Measurements from ENCODE around the gene ACYP2.

Gene ACYP2

GRCh38 chr2:54267577-54267976, 152.2 kb downstream of the ACYP2 start:
- Histone ChIP-seq H3K4me3 (no peak overlapping the region), H3K36me3 (ENCODE audit: insufficient read depth, low read length) (no peaks in the 10 kb centered on the region), H3K9me3 (ENCODE audit: low read depth, low read length) (no peaks in the 10 kb centered on the region), H3K27ac (no peak overlapping the region), H3K9ac (ENCODE audit: insufficient read length) (no peak overlapping the region)
- TF ChIP-seq EZH2 (IDR thresholded peaks at IDR 0.05): no peak
- TF ChIP-seq FOXP2 (optimal IDR thresholded peaks at IDR 0.05; ENCODE audit: control extremely low read depth, extremely low read length, insufficient read depth): no peak
- no peak for TF ChIP-seq POLR2AphosphoS5 (IDR thresholded peaks at IDR 0.05; ENCODE audit: borderline replicate concordance, low read depth, low read length)
- DNase-seq (ENCODE audit: low read depth, low spot score): no peak

- no peaks in the 10 kb centered on the region for H3K36me3 ChIP-seq (ENCODE audit: insufficient read depth, low read length)
- no peak for DNase-seq (ENCODE audit: low read depth, low spot score)
- no peak for TF ChIP-seq POLR2AphosphoS5 (IDR thresholded peaks at IDR 0.05; ENCODE audit: borderline replicate concordance, low read depth, low read length)
- no peak for TF ChIP-seq FOXP2 (optimal IDR thresholded peaks at IDR 0.05; ENCODE audit: control extremely low read depth, extremely low read length, insufficient read depth)
- no peak for TF ChIP-seq EZH2 (IDR thresholded peaks at IDR 0.05)
Measured at GRCh38 chr2:54271189-54271588, 155.8 kb downstream of the ACYP2 start.

GRCh38 chr2:54271843-54272627, 156.6 kb downstream of the ACYP2 start:
- no peak overlapping the region for H3K9ac ChIP-seq (ENCODE audit: insufficient read length)

More at GRCh38 chr2:54271189-54271588, 155.8 kb downstream of the ACYP2 start:
- no peaks in the 10 kb centered on the region for H3K9me3 ChIP-seq (ENCODE audit: low read depth, low read length)
- H3K27ac ChIP-seq: no peak overlapping the region
- H3K9ac ChIP-seq (ENCODE audit: insufficient read length): no peak overlapping the region
- H3K4me3 ChIP-seq: no peak overlapping the region

GRCh38 chr2:54274781-54275242, 159.4 kb downstream of the ACYP2 start:
- Histone ChIP-seq H3K4me3 (peak overlapping the region; percentile 24; the same call in 1 of the 2 replicates), H3K9ac (ENCODE audit: insufficient read length) (peak overlapping the region; percentile 82)

More at GRCh38 chr2:54271843-54272627, 156.6 kb downstream of the ACYP2 start:
- H3K4me3 ChIP-seq: no peak overlapping the region
- H3K9me3 ChIP-seq (ENCODE audit: low read depth, low read length): no peaks in the 10 kb centered on the region
- DNase-seq (ENCODE audit: low read depth, low spot score): no peak
- no peaks in the 10 kb centered on the region for H3K36me3 ChIP-seq (ENCODE audit: insufficient read depth, low read length)
- H3K27ac ChIP-seq: no peak overlapping the region
- TF ChIP-seq POLR2AphosphoS5 (IDR thresholded peaks at IDR 0.05; ENCODE audit: borderline replicate concordance, low read depth, low read length) (no peak), EZH2 (IDR thresholded peaks at IDR 0.05) (no peak), FOXP2 (optimal IDR thresholded peaks at IDR 0.05; ENCODE audit: control extremely low read depth, extremely low read length, insufficient read depth) (no peak)

GRCh38 chr2:54275541-54275940, 160.1 kb downstream of the ACYP2 start:
- Histone ChIP-seq H3K9me3 (ENCODE audit: low read depth, low read length) (no peaks in the 10 kb centered on the region), H3K9ac (ENCODE audit: insufficient read length) (peak overlapping the region; percentile 82), H3K27ac (peak overlapping the region; percentile 93), H3K36me3 (ENCODE audit: insufficient read depth, low read length) (no peaks in the 10 kb centered on the region), H3K4me3 (no peak overlapping the region)
- no peak for DNase-seq (ENCODE audit: low read depth, low spot score)
- TF ChIP-seq EZH2 (IDR thresholded peaks at IDR 0.05): no peak
- no peak for TF ChIP-seq POLR2AphosphoS5 (IDR thresholded peaks at IDR 0.05; ENCODE audit: borderline replicate concordance, low read depth, low read length)
- no peak for TF ChIP-seq FOXP2 (optimal IDR thresholded peaks at IDR 0.05; ENCODE audit: control extremely low read depth, extremely low read length, insufficient read depth)

More at GRCh38 chr2:54274781-54275242, 159.4 kb downstream of the ACYP2 start:
- no peaks in the 10 kb centered on the region for H3K36me3 ChIP-seq (ENCODE audit: insufficient read depth, low read length)
- no peak for TF ChIP-seq EZH2 (IDR thresholded peaks at IDR 0.05)
- TF ChIP-seq POLR2AphosphoS5 (IDR thresholded peaks at IDR 0.05; ENCODE audit: borderline replicate concordance, low read depth, low read length): no peak
- TF ChIP-seq FOXP2 (optimal IDR thresholded peaks at IDR 0.05; ENCODE audit: control extremely low read depth, extremely low read length, insufficient read depth): no peak
- H3K27ac ChIP-seq: peak overlapping the region; percentile 93
- no peaks in the 10 kb centered on the region for H3K9me3 ChIP-seq (ENCODE audit: low read depth, low read length)
- DNase-seq (ENCODE audit: low read depth, low spot score): peak; percentile 79

GRCh38 chr2:54279385-54279784, 164.0 kb downstream of the ACYP2 start:
- H3K9me3 ChIP-seq (ENCODE audit: low read depth, low read length): no peaks in the 10 kb centered on the region
- TF ChIP-seq EZH2 (IDR thresholded peaks at IDR 0.05) (no peak), FOXP2 (optimal IDR thresholded peaks at IDR 0.05; ENCODE audit: control extremely low read depth, extremely low read length, insufficient read depth) (no peak), POLR2AphosphoS5 (IDR thresholded peaks at IDR 0.05; ENCODE audit: borderline replicate concordance, low read depth, low read length) (no peak)
- H3K4me3 ChIP-seq: no peak overlapping the region
- H3K27ac ChIP-seq: no peak overlapping the region
- no peaks in the 10 kb centered on the region for H3K36me3 ChIP-seq (ENCODE audit: insufficient read depth, low read length)
- DNase-seq (ENCODE audit: low read depth, low spot score): no peak
- no peak overlapping the region for H3K9ac ChIP-seq (ENCODE audit: insufficient read length)

- no peak overlapping the region for H3K9ac ChIP-seq (ENCODE audit: insufficient read length)
- DNase-seq (ENCODE audit: low read depth, low spot score): no peak
- H3K27ac ChIP-seq: no peak overlapping the region
- H3K9me3 ChIP-seq (ENCODE audit: low read depth, low read length): no peaks in the 10 kb centered on the region
- TF ChIP-seq EZH2 (IDR thresholded peaks at IDR 0.05): no peak
- TF ChIP-seq FOXP2 (optimal IDR thresholded peaks at IDR 0.05; ENCODE audit: control extremely low read depth, extremely low read length, insufficient read depth): no peak
- no peak for TF ChIP-seq POLR2AphosphoS5 (IDR thresholded peaks at IDR 0.05; ENCODE audit: borderline replicate concordance, low read depth, low read length)
- no peak overlapping the region for H3K4me3 ChIP-seq
- no peaks in the 10 kb centered on the region for H3K36me3 ChIP-seq (ENCODE audit: insufficient read depth, low read length)
Measured at GRCh38 chr2:54284826-54285225, 169.4 kb downstream of the ACYP2 start.

- no peaks in the 10 kb centered on the region for H3K9me3 ChIP-seq (ENCODE audit: low read depth, low read length)
- no peak overlapping the region for H3K27ac ChIP-seq
- DNase-seq (ENCODE audit: low read depth, low spot score): no peak
- H3K9ac ChIP-seq (ENCODE audit: insufficient read length): no peak overlapping the region
- H3K4me3 ChIP-seq: no peak overlapping the region
- no peak for TF ChIP-seq FOXP2 (optimal IDR thresholded peaks at IDR 0.05; ENCODE audit: control extremely low read depth, extremely low read length, insufficient read depth)
- TF ChIP-seq POLR2AphosphoS5 (IDR thresholded peaks at IDR 0.05; ENCODE audit: borderline replicate concordance, low read depth, low read length): no peak
- TF ChIP-seq EZH2 (IDR thresholded peaks at IDR 0.05): no peak
- no peaks in the 10 kb centered on the region for H3K36me3 ChIP-seq (ENCODE audit: insufficient read depth, low read length)
Measured at GRCh38 chr2:54285451-54285850, 170.0 kb downstream of the ACYP2 start.

Measured in SK-N-MC (cell line).